NK-92 (cell line): Measurements from ENCODE around the gene NT5C3B.
"Not testable (repeated sequence)": the region's sequence is repeated elsewhere in the genome, so short reads cannot be mapped to it uniquely, and the experiment has no call there.

Experiments
- DNase-seq: peaks from one replicate; lab custom pipeline; 2025; ENCODE audit not compliant: unreplicated experiment; lab: John Stamatoyannopoulos, UW

Gene NT5C3B

GRCh38 chr17:41840781-41841180, 4.7 kb upstream of the NT5C3B start:
- not testable (repeated sequence) for DNase-seq

GRCh38 chr17:41839448-41839847, 3.4 kb upstream of the NT5C3B start:
- DNase-seq, result not testable (repeated sequence)

GRCh38 chr17:41837761-41838538, 1.9 kb upstream of the NT5C3B start, which contains the start of gene KLHL10:
Gene KLHL10, plus strand, starts transcription at chr17:41837825. Its CDS starts 108 bp downstream, at chr17:41837933.
- no peak for DNase-seq

- DNase-seq, result no peak
Measured at GRCh38 chr17:41836550-41837196, 641 bp upstream of the NT5C3B start.

- DNase-seq, result no peak
Measured at GRCh38 chr17:41835214-41835799, 725 bp downstream of the NT5C3B start.

GRCh38 chr17:41829961-41830360, 6.1 kb downstream of the NT5C3B start:
- DNase-seq, result not testable (repeated sequence)

- DNase-seq, result no peak
Measured at GRCh38 chr17:41825175-41825845, 10.7 kb downstream of the NT5C3B start.

- no peak for DNase-seq
Measured at GRCh38 chr17:41824086-41824485, 11.9 kb downstream of the NT5C3B start.

- DNase-seq, result no peak
Measured at GRCh38 chr17:41823580-41823979, 12.5 kb downstream of the NT5C3B start.

GRCh38 chr17:41823141-41823524, 12.9 kb downstream of the NT5C3B start:
- DNase-seq, result no peak

GRCh38 chr17:41822216-41823140, 13.6 kb downstream of the NT5C3B start:
- no peak for DNase-seq

GRCh38 chr17:41821776-41822175, 14.3 kb downstream of the NT5C3B start:
- DNase-seq, result no peak

- DNase-seq, result no peak
Measured at GRCh38 chr17:41818024-41818423, 18.0 kb downstream of the NT5C3B start.

- no peak for DNase-seq
Measured at GRCh38 chr17:41816637-41817320, 19.3 kb downstream of the NT5C3B start.

- no peak for DNase-seq
Measured at GRCh38 chr17:41814195-41814594, 21.8 kb downstream of the NT5C3B start.

GRCh38 chr17:41813699-41814124, 22.3 kb downstream of the NT5C3B start:
- no peak for DNase-seq

GRCh38 chr17:41813152-41813680, 22.8 kb downstream of the NT5C3B start:
- DNase-seq, result no peak

- no peak for DNase-seq
Measured at GRCh38 chr17:41812381-41813151, 23.5 kb downstream of the NT5C3B start, which contains the start of gene FKBP10. Gene FKBP10, plus strand, starts transcription at chr17:41813004. Its CDS starts 31 bp downstream, at chr17:41813035.
